Uterus (tissue), 2 donors: Measurements from ENCODE around the gene IARS2.

Experiments
- POLR2A ChIP-seq, 2 donors: fragments of 450-650 bp; IDR thresholded peaks; one replicate each; pipeline ENCODE4 v1.6.1; 2016; ENCODE audit warnings: antibody characterized with exemption in 2 of 2, mild to moderate bottlenecking in 1 of 2, moderate library complexity in 1 of 2
- TF ChIP-seq, protein P1 (sequence below), 4 experiments: fragments of 200-600 bp in 2 of 4; fragments of 450-650 bp in 2 of 4; sonication (generic) in 2 of 4; IDR thresholded peaks; one replicate each; pipeline ENCODE4 v1.5.1; 2016 to 2019; ENCODE audit warnings: antibody characterized with exemption in 4 of 4, mild to moderate bottlenecking in 2 of 4, moderate library complexity in 1 of 4

DNA sequence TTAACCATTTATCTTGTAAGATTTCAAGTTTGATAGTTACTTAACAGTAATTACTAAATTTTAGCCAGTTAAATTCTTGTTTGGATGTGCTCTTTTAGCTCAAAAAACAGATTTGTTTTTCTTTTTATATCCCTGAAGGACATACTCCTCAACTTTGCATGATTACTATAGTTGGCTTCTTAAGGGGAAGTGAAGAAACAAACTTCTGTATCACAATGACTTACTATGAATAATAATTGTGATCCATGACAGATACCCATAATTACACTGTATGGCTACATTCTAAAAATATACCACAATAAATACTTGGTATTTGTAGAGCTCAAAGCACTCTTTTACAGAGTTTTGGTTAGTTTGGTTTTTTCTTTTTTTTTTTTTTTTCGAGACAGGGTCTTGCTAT, 55.8 kb downstream of the IARS2 start:
- no peak for TF ChIP-seq POLR2A (IDR thresholded peaks at IDR 0.05)
- TF ChIP-seq, protein P1, sequence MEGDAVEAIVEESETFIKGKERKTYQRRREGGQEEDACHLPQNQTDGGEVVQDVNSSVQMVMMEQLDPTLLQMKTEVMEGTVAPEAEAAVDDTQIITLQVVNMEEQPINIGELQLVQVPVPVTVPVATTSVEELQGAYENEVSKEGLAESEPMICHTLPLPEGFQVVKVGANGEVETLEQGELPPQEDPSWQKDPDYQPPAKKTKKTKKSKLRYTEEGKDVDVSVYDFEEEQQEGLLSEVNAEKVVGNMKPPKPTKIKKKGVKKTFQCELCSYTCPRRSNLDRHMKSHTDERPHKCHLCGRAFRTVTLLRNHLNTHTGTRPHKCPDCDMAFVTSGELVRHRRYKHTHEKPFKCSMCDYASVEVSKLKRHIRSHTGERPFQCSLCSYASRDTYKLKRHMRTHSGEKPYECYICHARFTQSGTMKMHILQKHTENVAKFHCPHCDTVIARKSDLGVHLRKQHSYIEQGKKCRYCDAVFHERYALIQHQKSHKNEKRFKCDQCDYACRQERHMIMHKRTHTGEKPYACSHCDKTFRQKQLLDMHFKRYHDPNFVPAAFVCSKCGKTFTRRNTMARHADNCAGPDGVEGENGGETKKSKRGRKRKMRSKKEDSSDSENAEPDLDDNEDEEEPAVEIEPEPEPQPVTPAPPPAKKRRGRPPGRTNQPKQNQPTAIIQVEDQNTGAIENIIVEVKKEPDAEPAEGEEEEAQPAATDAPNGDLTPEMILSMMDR (IDR thresholded peaks at IDR 0.05) = no peak
